DOHH2 (cell line): ENCODE data around the gene HIPK2.

Experiments
- H3F3A ChIP-seq: fragments of 200-600 bp; sonication (generic), shearing (Covaris generic); 2 replicates; pipeline ENCODE4 v1.6.0; 2016; ENCODE audit warnings: antibody characterized with exemption, mild to moderate bottlenecking; ENCODE audit not compliant: control insufficient read depth, insufficient read depth
- H3K27ac ChIP-seq: fragments of 200-600 bp; sonication (generic); 2 replicates; pipeline ENCODE4 v1.5.1; 2014; ENCODE audit warnings: low read depth, mild to moderate bottlenecking, low read length, moderate library complexity
- H3K27me3 ChIP-seq: fragments of 200-600 bp; sonication (generic); 2 replicates; pipeline ENCODE4 v1.6.1; 2014; ENCODE audit warnings: mild to moderate bottlenecking, low read length, mixed read lengths; ENCODE audit not compliant: control insufficient read depth
- H3K36me3 ChIP-seq: fragments of 200-600 bp; sonication (generic); 2 replicates; pipeline ENCODE4 v1.6.1; 2014; ENCODE audit warnings: mild to moderate bottlenecking, low read length, moderate library complexity, mixed read lengths; ENCODE audit not compliant: control insufficient read depth
- H3K4me1 ChIP-seq: fragments of 200-600 bp; sonication (generic); 2 replicates; pipeline ENCODE4 v1.6.1; 2014; ENCODE audit warnings: mild to moderate bottlenecking, low read length, mixed read lengths; ENCODE audit not compliant: control insufficient read depth
- H3K4me2 ChIP-seq: fragments of 200-600 bp; sonication (generic); 2 replicates; pipeline ENCODE4 v1.6.0; 2014; ENCODE audit warnings: mild to moderate bottlenecking, low read length, moderate library complexity
- H3K4me3 ChIP-seq: fragments of 200-600 bp; sonication (generic); 2 replicates; pipeline ENCODE4 v1.5.1; 2014; ENCODE audit warnings: mild to moderate bottlenecking, low read length, mixed read lengths
- H3K79me2 ChIP-seq: fragments of 200-600 bp; sonication (generic); 2 replicates; pipeline ENCODE4 v1.6.1; 2014; ENCODE audit warnings: mild to moderate bottlenecking, low read length, mixed read lengths; ENCODE audit not compliant: control insufficient read depth
- H3K9me2 ChIP-seq: fragments of 200-600 bp; sonication (generic); replicated peaks from 2 replicates; pipeline ENCODE4 v1.6.1; 2014; ENCODE audit warnings: mild to moderate bottlenecking, low read length, mixed read lengths; ENCODE audit not compliant: control insufficient read depth
- H3K9me3 ChIP-seq: fragments of 200-600 bp; sonication (generic); 2 replicates; pipeline ENCODE4 v1.6.1; 2014; ENCODE audit warnings: antibody characterized with exemption, low read length, mixed read lengths; ENCODE audit not compliant: control insufficient read depth, insufficient read depth
- H4K20me1 ChIP-seq: fragments of 200-600 bp; sonication (generic); 2 replicates; pipeline ENCODE4 v1.6.0; 2014; ENCODE audit warnings: low read depth, mild to moderate bottlenecking, antibody characterized with exemption, low read length, moderate library complexity; ENCODE audit not compliant: control insufficient read depth, insufficient read depth
- CTCF ChIP-seq: fragments of 200-600 bp; sonication (generic); IDR thresholded peaks from one replicate; pipeline ENCODE4 v1.5.1; 2014; ENCODE audit warnings: antibody characterized with exemption, mild to moderate bottlenecking, low read depth, low read length; ENCODE audit not compliant: poor library complexity, severe bottlenecking
- EZH2phosphoT487 ChIP-seq: fragments of 200-600 bp; sonication (generic); IDR thresholded peaks from 2 replicates; pipeline ENCODE4 v1.6.1; 2017; ENCODE audit warnings: borderline replicate concordance, mild to moderate bottlenecking, antibody characterized with exemption, low read length, moderate library complexity, mixed read lengths

HIPK2 gene

GRCh38 chr7:139774376-139774775, 3.4 kb downstream of the HIPK2 start:
- no peaks in the 10 kb centered on the region for H3K79me2 ChIP-seq
- H3K4me2 ChIP-seq = no peak overlapping the region
- H3K4me3 ChIP-seq = no peak overlapping the region
- no peak overlapping the region for H3K27ac ChIP-seq
- TF ChIP-seq EZH2phosphoT487 = no peak
- no peaks in the 10 kb centered on the region for H3K9me2 ChIP-seq
- peaks cover 88% of the 10 kb centered on the region for H3K27me3 ChIP-seq
- H3K4me1 ChIP-seq = peaks cover 13% of the 10 kb centered on the region
- no peaks in the 10 kb centered on the region for H3F3A ChIP-seq
- no peaks in the 10 kb centered on the region for H4K20me1 ChIP-seq
- H3K36me3 ChIP-seq = no peaks in the 10 kb centered on the region
- H3K9me3 ChIP-seq = no peaks in the 10 kb centered on the region

- no peaks in the 10 kb centered on the region for H4K20me1 ChIP-seq
- H3K27me3 ChIP-seq = peaks cover 79% of the 10 kb centered on the region
- TF ChIP-seq CTCF = no peak
- no peak for TF ChIP-seq EZH2phosphoT487
- H3K4me3 ChIP-seq = no peak overlapping the region
- H3K79me2 ChIP-seq = no peaks in the 10 kb centered on the region
- H3K36me3 ChIP-seq = no peaks in the 10 kb centered on the region
- H3K27ac ChIP-seq = no peak overlapping the region
- H3K9me2 ChIP-seq = no peaks in the 10 kb centered on the region
- no peak overlapping the region for H3K4me2 ChIP-seq
- no peaks in the 10 kb centered on the region for H3K9me3 ChIP-seq
- no peaks in the 10 kb centered on the region for H3F3A ChIP-seq
- H3K4me1 ChIP-seq = peaks cover 13% of the 10 kb centered on the region
Measured at GRCh38 chr7:139773371-139773770, 4.4 kb downstream of the HIPK2 start.

- Histone ChIP-seq H3K27me3 (peaks cover 75% of the 10 kb centered on the region), H3K4me3 (no peak overlapping the region), H3K79me2 (no peaks in the 10 kb centered on the region), H3K4me1 (peaks cover 13% of the 10 kb centered on the region), H3K27ac (no peak overlapping the region), H4K20me1 (no peaks in the 10 kb centered on the region), H3K4me2 (no peak overlapping the region), H3K9me3 (no peaks in the 10 kb centered on the region), H3F3A (no peaks in the 10 kb centered on the region), H3K36me3 (no peaks in the 10 kb centered on the region), H3K9me2 (no peaks in the 10 kb centered on the region)
- no peak for TF ChIP-seq CTCF
- TF ChIP-seq EZH2phosphoT487 = no peak
Measured at GRCh38 chr7:139772873-139773272, 4.9 kb downstream of the HIPK2 start.

GRCh38 chr7:139772115-139772514, 5.7 kb downstream of the HIPK2 start:
- no peaks in the 10 kb centered on the region for H3K9me3 ChIP-seq
- no peaks in the 10 kb centered on the region for H3K79me2 ChIP-seq
- H3K4me1 ChIP-seq = peaks cover 13% of the 10 kb centered on the region
- TF ChIP-seq CTCF (no peak), EZH2phosphoT487 (no peak)
- no peaks in the 10 kb centered on the region for H3K9me2 ChIP-seq
- H4K20me1 ChIP-seq = no peaks in the 10 kb centered on the region
- H3K4me2 ChIP-seq = no peak overlapping the region
- H3K27ac ChIP-seq = no peak overlapping the region
- no peaks in the 10 kb centered on the region for H3K36me3 ChIP-seq
- H3K27me3 ChIP-seq = peaks cover 80% of the 10 kb centered on the region
- no peaks in the 10 kb centered on the region for H3F3A ChIP-seq
- no peak overlapping the region for H3K4me3 ChIP-seq
